HEK293T (cell line): ENCODE results near the gene CFAP251.
A peak's percentile ranks its signal among the peaks of the same experiment; 100 is the strongest.

ENCODE experiments used
- CTCF ChIA-PET: fragments of 350-600 bp; formaldehyde crosslinking; extraction: SDS; loops from one replicate; lab custom pipeline; 2021; ENCODE audit warnings: antibody characterized with exemption, inconsistent platforms; lab: Yijun Ruan, JAX
- POLR2A ChIA-PET: fragments of 350-600 bp; formaldehyde crosslinking; extraction: SDS; loops from one replicate; lab custom pipeline; 2020; ENCODE audit warnings: antibody characterized with exemption, inconsistent platforms; lab: Yijun Ruan, JAX
- DNase-seq: peaks from one replicate; pipeline ENCODE4 v3.0.0; 2012; ENCODE audit warnings: mixed read lengths; ENCODE audit errors: extremely low spot score
- ARNT ChIP-seq: fragments of 450-650 bp; IDR thresholded peaks from 2 replicates; pipeline ENCODE4 v1.6.1; 2017; ENCODE audit warnings: mild to moderate bottlenecking
- BHLHE40 ChIP-seq: fragments of 450-650 bp; IDR thresholded peaks from 2 replicates; pipeline ENCODE4 v1.6.1; 2016; ENCODE audit warnings: mild to moderate bottlenecking, moderate library complexity, borderline replicate concordance
- CTBP1 ChIP-seq: fragments of 450-650 bp; IDR thresholded peaks from 2 replicates; pipeline ENCODE4 v1.6.1; 2016; ENCODE audit warnings: borderline replicate concordance
- ELF4 ChIP-seq: fragments of 450-650 bp; IDR thresholded peaks from 2 replicates; pipeline ENCODE4 v1.6.1; 2017; ENCODE audit warnings: antibody characterized with exemption
- FOXA1 ChIP-seq: fragments of 450-650 bp; IDR thresholded peaks from 2 replicates; pipeline ENCODE4 v1.6.1; 2016; ENCODE audit warnings: mild to moderate bottlenecking
- FOXK2 ChIP-seq: fragments of 450-650 bp; IDR thresholded peaks from 2 replicates; pipeline ENCODE4 v1.6.1; 2016; ENCODE audit warnings: mild to moderate bottlenecking
- FOXM1 ChIP-seq: fragments of 450-650 bp; IDR thresholded peaks from 2 replicates; pipeline ENCODE4 v1.6.1; 2017; ENCODE audit warnings: mild to moderate bottlenecking, borderline replicate concordance
- HDGF ChIP-seq: fragments of 450-650 bp; IDR thresholded peaks from 2 replicates; pipeline ENCODE4 v1.6.1; 2017; ENCODE audit warnings: antibody characterized with exemption, borderline replicate concordance
- L3MBTL2 ChIP-seq: fragments of 450-650 bp; conservative IDR thresholded peaks from 2 replicates; pipeline ENCODE4 v1.6.1; 2016; ENCODE audit warnings: mild to moderate bottlenecking
- LEF1 ChIP-seq: fragments of 450-650 bp; IDR thresholded peaks from 2 replicates; pipeline ENCODE4 v1.6.1; 2017; ENCODE audit warnings: mild to moderate bottlenecking, borderline replicate concordance
- NFRKB ChIP-seq: fragments of 450-650 bp; IDR thresholded peaks from 2 replicates; pipeline ENCODE4 v1.6.1; 2016; ENCODE audit warnings: mild to moderate bottlenecking, moderate library complexity
- PKNOX1 ChIP-seq: fragments of 450-650 bp; IDR thresholded peaks from 2 replicates; pipeline ENCODE4 v1.6.1; 2016
- SP1 ChIP-seq: fragments of 450-650 bp; IDR thresholded peaks from 2 replicates; pipeline ENCODE4 v1.6.1; 2017
- SUZ12 ChIP-seq: fragments of 450-650 bp; IDR thresholded peaks from 2 replicates; pipeline ENCODE4 v1.6.1; 2016; ENCODE audit warnings: mild to moderate bottlenecking
- TARDBP ChIP-seq: fragments of 450-650 bp; IDR thresholded peaks from 2 replicates; pipeline ENCODE4 v1.6.1; 2016
- ZNF384 ChIP-seq: fragments of 450-650 bp; IDR thresholded peaks from 2 replicates; pipeline ENCODE4 v1.6.1; 2016

CFAP251 gene

DNA sequence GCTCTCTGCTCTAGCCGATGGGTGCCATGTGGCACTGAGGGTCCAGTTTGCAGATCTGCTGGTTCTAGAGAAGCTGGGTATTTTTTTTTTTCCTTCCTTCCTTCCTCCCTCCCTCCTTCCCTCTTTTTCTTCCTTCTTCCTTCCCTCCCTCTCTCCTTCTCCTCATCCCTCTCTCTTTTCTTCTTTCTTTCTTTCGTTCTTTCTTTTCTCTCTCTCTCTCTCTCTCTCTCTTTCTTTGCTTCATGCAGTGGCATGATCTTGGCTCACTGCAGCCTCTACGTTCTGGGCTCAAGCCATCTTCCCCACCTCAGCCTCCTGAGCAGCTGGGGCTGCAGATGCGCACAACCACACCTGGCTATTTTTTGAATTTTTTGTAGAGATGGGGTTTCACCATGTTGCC lies 100.5 kb downstream of the CFAP251 start:
- CTCF ChIA-PET, result interaction anchor here (0.7 kb wide), 1 partner anchor 100 kb away, joined by 4 read pairs; the partner anchor contains the start of gene CFAP251
- TF ChIP-seq ZNF384 (no peak), SUZ12 (no peak), NFRKB (no peak), TARDBP (no peak), SP1 (no peak), ARNT (no peak), FOXK2 (no peak), LEF1 (no peak)
- DNase-seq, result no peak
- POLR2A ChIA-PET, result no interaction called here

DNA sequence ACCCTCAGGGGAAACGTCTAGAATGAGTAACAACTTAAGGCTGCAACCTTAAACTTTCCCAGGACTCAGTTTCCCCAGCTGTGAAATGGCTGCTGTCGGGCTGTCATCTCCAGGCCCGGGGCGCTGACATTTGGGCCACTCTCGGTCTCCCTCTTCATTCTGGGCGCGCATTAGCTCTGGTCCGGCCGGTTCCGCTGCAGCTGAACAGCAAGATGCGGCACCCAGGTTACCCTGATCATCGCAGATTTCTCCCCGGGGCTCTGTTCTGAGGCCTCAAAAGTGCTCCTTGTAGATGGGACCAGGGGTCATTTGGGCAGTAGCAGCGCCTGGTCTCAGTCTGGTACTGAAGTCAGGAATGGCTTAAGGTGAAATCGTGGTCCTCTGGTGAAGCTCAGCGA lies 102.4 kb downstream of the CFAP251 start:
- ChIA-PET CTCF (no interaction called here), POLR2A (interaction anchor here (0.5 to 1.7 kb wide), 6 partner anchors 11 to 140 kb away, joined by 3 to 4 read pairs (median 4); partner anchors contain the start of gene CFAP251)
- DNase-seq, result no peak
- no peak for TF ChIP-seq LEF1
- TF ChIP-seq HDGF, result no peak
- TF ChIP-seq BHLHE40, result no peak
- TF ChIP-seq ELF4, result no peak
- TF ChIP-seq TARDBP, result no peak
- no peak for TF ChIP-seq FOXM1
- no peak for TF ChIP-seq PKNOX1
- no peak for TF ChIP-seq L3MBTL2
- no peak for TF ChIP-seq NFRKB
- no peak for TF ChIP-seq ZNF384
- TF ChIP-seq FOXK2, result no peak
- TF ChIP-seq ARNT, result no peak
- no peak for TF ChIP-seq CTBP1
- no peak for TF ChIP-seq SP1
- TF ChIP-seq SUZ12, result no peak
- no peak for TF ChIP-seq FOXA1

DNA sequence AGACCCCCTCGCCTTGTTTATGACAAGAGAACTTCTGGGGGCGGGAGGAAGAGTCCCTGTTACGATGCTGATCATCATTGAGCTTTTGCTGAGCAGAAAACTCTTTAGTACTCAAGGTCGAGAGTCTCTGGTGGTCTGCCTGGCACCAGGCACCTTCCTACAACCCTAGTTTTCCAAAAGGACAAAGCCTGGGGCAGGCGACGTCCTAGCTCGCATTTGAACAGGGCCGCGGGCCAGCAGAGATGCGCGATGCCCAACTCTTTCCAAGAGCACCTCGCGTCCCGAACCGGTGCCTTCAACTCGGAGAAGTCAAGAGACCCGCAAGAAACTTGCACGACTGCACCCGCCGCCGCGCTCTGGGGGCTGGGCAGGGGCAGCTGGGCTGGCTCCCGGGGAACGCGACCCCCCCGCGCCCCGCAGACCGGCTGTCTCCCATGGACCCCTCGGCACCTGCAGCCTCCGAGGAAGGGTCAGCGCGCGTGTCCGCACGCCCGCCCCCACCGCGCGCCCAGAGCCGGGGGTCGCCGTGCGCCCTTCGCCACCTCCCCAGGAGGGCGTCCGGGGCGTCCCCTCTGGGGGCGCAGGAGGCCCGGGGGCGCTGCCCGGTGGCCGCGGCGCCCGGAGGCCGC lies 102.9 kb downstream of the CFAP251 start:
- POLR2A ChIA-PET, result interaction anchor here (0.5 to 1.7 kb wide), 6 partner anchors 10 to 139 kb away, joined by 3 to 4 read pairs (median 4); partner anchors contain the start of gene CFAP251
- CTCF ChIA-PET, result no interaction called here
- TF ChIP-seq ELF4 (no peak), FOXM1 (peak; percentile 48)
- peak; percentile 39 for DNase-seq

DNA sequence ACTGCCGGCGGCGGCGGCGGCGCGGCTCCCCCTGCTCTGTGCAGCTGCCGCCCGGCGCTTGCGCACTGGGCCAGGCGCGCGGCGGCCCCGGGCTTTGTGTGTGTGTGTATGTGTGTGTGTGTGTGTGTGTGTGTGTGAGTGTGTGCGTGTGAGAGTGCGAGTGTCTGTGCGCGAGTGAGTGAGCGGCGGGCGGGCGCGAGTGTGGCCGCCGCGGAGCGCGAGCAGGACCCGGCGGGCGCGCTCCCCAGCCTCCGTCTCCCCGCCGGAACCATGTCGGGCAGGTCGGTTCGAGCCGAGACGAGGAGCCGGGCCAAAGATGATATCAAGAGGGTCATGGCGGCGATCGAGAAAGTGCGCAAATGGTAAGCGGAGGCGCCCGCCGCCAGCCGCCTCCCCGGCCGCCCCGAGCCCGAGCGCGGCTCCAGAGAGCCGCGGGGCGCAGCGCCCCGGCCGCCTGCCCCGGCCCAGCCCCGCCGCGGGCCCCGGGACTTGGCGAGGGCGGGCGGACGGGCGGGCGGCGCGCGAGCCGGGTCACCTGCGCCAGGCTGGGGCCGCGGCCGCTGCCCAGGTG lies 103.5 kb downstream of the CFAP251 start, which contains the start of gene BCL7A:
Gene BCL7A (plus strand): TSS at position 63 of the 571 bp plus-strand sequence. CDS start 208 bp downstream, at position 271.
- POLR2A ChIA-PET, result interaction anchor here (1.2 to 1.7 kb wide), 3 partner anchors 30 to 103 kb away, joined by 4 to 5 read pairs (median 4); partner anchors contain the start of gene CFAP251
- CTCF ChIA-PET, result no interaction called here
- DNase-seq, result peak; percentile 81
- TF ChIP-seq CTBP1, result no peak
- TF ChIP-seq ELF4, result no peak
- TF ChIP-seq NFRKB, result no peak
- TF ChIP-seq FOXM1, result no peak
- TF ChIP-seq PKNOX1, result no peak
- TF ChIP-seq TARDBP, result no peak
- no peak for TF ChIP-seq SUZ12
- TF ChIP-seq L3MBTL2, result no peak
- TF ChIP-seq ZNF384, result no peak
- TF ChIP-seq LEF1, result no peak
- no peak for TF ChIP-seq FOXA1
- TF ChIP-seq ARNT, result no peak
- no peak for TF ChIP-seq SP1
- no peak for TF ChIP-seq FOXK2
- TF ChIP-seq HDGF, result no peak
- no peak for TF ChIP-seq BHLHE40

DNA sequence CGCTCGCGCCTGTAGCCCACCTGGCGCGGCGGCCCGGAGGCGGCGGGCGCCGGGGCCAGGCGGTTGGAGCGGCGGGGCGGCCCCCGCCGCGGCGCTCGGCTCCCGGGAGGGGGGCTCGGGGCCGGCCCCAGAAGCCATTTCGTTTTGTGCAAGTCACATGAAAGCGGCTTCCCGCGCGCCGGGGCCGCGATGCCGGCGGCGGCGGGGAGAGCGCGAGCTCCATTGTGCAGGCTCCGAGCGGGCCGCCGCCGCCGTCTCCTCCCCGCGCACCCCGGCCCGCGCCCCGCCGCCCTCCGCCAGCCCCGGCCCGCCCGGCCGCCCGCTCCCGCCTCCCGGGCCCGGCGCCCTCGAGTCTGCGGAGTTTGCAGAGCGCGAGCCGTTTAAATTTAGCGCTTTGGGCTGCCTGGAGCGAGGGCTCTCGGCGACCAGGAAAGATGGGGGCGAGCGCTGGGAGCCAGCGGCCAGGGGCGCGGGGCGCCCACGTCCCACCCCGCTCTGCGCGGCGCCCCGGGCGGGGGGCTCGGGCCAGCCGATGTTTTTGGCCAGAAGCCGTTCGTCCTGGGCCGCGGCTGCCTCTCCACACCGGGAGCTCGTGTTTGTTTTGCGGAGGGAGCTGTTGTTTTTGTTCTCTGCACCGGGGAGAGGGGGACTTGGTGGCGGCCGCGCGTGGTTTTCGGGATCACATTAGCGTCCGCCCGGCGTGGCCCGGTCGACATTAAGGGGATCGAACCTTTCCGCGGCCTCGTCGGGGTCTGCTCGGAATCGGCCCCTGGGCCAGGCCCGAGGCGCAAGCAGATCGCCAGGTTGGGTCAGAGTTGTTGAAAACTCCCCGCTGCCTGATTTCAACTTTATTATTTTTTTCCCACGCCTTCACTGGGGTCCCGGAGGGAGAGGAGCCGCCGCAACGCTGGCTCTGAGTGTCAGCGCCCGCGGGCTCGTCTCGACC lies 104.3 kb downstream of the CFAP251 start:
- peak; percentile 57 for DNase-seq
- ChIA-PET POLR2A (interaction anchor here (1.4 kb wide), 1 partner anchor 43 kb away, joined by 5 read pairs; no protein-coding TSS in a partner anchor), CTCF (no interaction called here)
- no peak for TF ChIP-seq PKNOX1
- TF ChIP-seq L3MBTL2, result no peak
- no peak for TF ChIP-seq SUZ12
- TF ChIP-seq FOXM1, result no peak
